ENCODE measurements around the gene ARHGEF26.

Gene ARHGEF26

GRCh38 chr3:154149286-154149685, 28.1 kb downstream of the ARHGEF26 start:
- TF ChIP-seq CREB5 (CRISPR knock-in tag; IDR thresholded peaks at IDR 0.05; ENCODE audit: low read depth) (no peak), ZC3H10 (CRISPR knock-in tag; IDR thresholded peaks at IDR 0.05) (no peak)
- no peak for ATAC-seq

- peak; percentile 63; the same call in 2 of the 3 replicates for ATAC-seq
- TF ChIP-seq ISL1 (CRISPR knock-in tag; IDR thresholded peaks at IDR 0.05) (peak; percentile 66), PATZ1 (CRISPR knock-in tag; IDR thresholded peaks at IDR 0.05; ENCODE audit: borderline replicate concordance) (no peak)
These were observed 30.8 kb downstream of the ARHGEF26 start for GRCh38 chr3:154151969-154152368.

- ATAC-seq: no peak
- TF ChIP-seq ZFP30 (CRISPR knock-in tag; IDR thresholded peaks at IDR 0.05) (no peak), ISL1 (CRISPR knock-in tag; IDR thresholded peaks at IDR 0.05) (no peak), PPARA (CRISPR knock-in tag; IDR thresholded peaks at IDR 0.05; ENCODE audit: borderline replicate concordance) (no peak), ZNF8 (CRISPR knock-in tag; IDR thresholded peaks at IDR 0.05) (no peak), TCF4 (CRISPR knock-in tag; IDR thresholded peaks at IDR 0.05; ENCODE audit: borderline replicate concordance) (no peak), ZC3H10 (CRISPR knock-in tag; IDR thresholded peaks at IDR 0.05) (no peak), CSRNP3 (CRISPR knock-in tag; IDR thresholded peaks at IDR 0.05) (no peak), GLIS3 (CRISPR knock-in tag; IDR thresholded peaks at IDR 0.05) (no peak), ZNF565 (CRISPR knock-in tag; conservative IDR thresholded peaks at IDR 0.05; ENCODE audit: low read depth) (no peak), SNAI2 (CRISPR knock-in tag; IDR thresholded peaks at IDR 0.05) (no peak), BACH2 (CRISPR knock-in tag; IDR thresholded peaks at IDR 0.05; ENCODE audit: borderline replicate concordance) (no peak), POU6F1 (CRISPR knock-in tag; IDR thresholded peaks at IDR 0.05; ENCODE audit: borderline replicate concordance, low read depth) (no peak), PATZ1 (CRISPR knock-in tag; IDR thresholded peaks at IDR 0.05; ENCODE audit: borderline replicate concordance) (no peak), ESRRG (CRISPR knock-in tag; IDR thresholded peaks at IDR 0.05) (no peak), ZNF70 (CRISPR knock-in tag; IDR thresholded peaks at IDR 0.05) (no peak), CSDC2 (CRISPR knock-in tag; IDR thresholded peaks at IDR 0.05) (no peak), ZFP3 (CRISPR knock-in tag; IDR thresholded peaks at IDR 0.05) (no peak), OSR1 (CRISPR knock-in tag; IDR thresholded peaks at IDR 0.05) (no peak), RARB (CRISPR knock-in tag; IDR thresholded peaks at IDR 0.05) (no peak)
These were observed 31.6 kb downstream of the ARHGEF26 start for GRCh38 chr3:154152741-154153140.

- TF ChIP-seq BACH2 (CRISPR knock-in tag; IDR thresholded peaks at IDR 0.05; ENCODE audit: borderline replicate concordance): no peak
- no peak for ATAC-seq
These were observed 35.3 kb downstream of the ARHGEF26 start for GRCh38 chr3:154156530-154156929.

GRCh38 chr3:154161806-154162205, 40.6 kb downstream of the ARHGEF26 start:
- TF ChIP-seq ZC3H10 (CRISPR knock-in tag; IDR thresholded peaks at IDR 0.05) (no peak), ZNF70 (CRISPR knock-in tag; IDR thresholded peaks at IDR 0.05) (no peak), ISL1 (CRISPR knock-in tag; IDR thresholded peaks at IDR 0.05) (peak; percentile 40), RARB (CRISPR knock-in tag; IDR thresholded peaks at IDR 0.05) (no peak), PATZ1 (CRISPR knock-in tag; IDR thresholded peaks at IDR 0.05; ENCODE audit: borderline replicate concordance) (no peak), OSR1 (CRISPR knock-in tag; IDR thresholded peaks at IDR 0.05) (no peak)
- ATAC-seq: peak; percentile 59; the same call in 2 of the 3 replicates
